Lower lobe of right lung (tissue), 2 donors: ENCODE results near the gene SSH2. TPM values are rescaled to one million over a fixed set of nuclear protein-coding genes. Genes with fewer than 3 reads are reported as not detected.

Experiments
- ATAC-seq, 2 donors: fragments of 200-7000 bp; cut with Tn5 transposase; one replicate each; pipeline ENCODE4 v1.9.1; 2020 to 2022; ENCODE audit warnings: mild to moderate bottlenecking in 2 of 2, moderate library complexity in 2 of 2
- DNase-seq: peaks from one replicate; pipeline ENCODE4 v3.0.0-alpha.2; 2020
- H3K27ac ChIP-seq: fragments of 200-600 bp; one replicate; pipeline ENCODE4 v1.8.0; 2022
- H3K27me3 ChIP-seq: fragments of 200-600 bp; one replicate; pipeline ENCODE4 v1.8.0; 2022; ENCODE audit warnings: low read depth
- H3K36me3 ChIP-seq: fragments of 200-600 bp; one replicate; pipeline ENCODE4 v1.8.0; 2022; ENCODE audit warnings: mild to moderate bottlenecking
- H3K4me1 ChIP-seq: fragments of 200-600 bp; one replicate; pipeline ENCODE4 v1.8.0; 2022
- H3K4me3 ChIP-seq: fragments of 200-600 bp; one replicate; pipeline ENCODE4 v1.8.0; 2022; ENCODE audit warnings: mild to moderate bottlenecking
- H3K9me3 ChIP-seq: fragments of 200-600 bp; one replicate; pipeline ENCODE4 v1.8.0; 2022
- intact Hi-C: fragments of 100-400 bp; cut with DNase I; formaldehyde crosslinking; loops from one replicate; pipeline ENCODE4 v1.11.0; 2022
- total RNA-seq: library from RNA; stranded (reverse); fragmentation: NEBNext Ultra II Directional; extraction: Animal tissue kit (Norgen Biotek cat#: 25700); gene quantifications from one replicate; pipeline ENCODE4 v1.2.1, GENCODE V29; 2021
- TF ChIP-seq, protein P1 (sequence below): fragments of 200-600 bp; IDR thresholded peaks from one replicate; pipeline ENCODE4 v1.8.0; 2022; ENCODE audit warnings: antibody characterized with exemption, mild to moderate bottlenecking
- donor health status: DM: no; HTN: yes; CAD: no; lungs with severe emphysema.

The SSH2 gene
- total RNA-seq, 1 donor from 2014 or later, result 105 TPM

DNA sequence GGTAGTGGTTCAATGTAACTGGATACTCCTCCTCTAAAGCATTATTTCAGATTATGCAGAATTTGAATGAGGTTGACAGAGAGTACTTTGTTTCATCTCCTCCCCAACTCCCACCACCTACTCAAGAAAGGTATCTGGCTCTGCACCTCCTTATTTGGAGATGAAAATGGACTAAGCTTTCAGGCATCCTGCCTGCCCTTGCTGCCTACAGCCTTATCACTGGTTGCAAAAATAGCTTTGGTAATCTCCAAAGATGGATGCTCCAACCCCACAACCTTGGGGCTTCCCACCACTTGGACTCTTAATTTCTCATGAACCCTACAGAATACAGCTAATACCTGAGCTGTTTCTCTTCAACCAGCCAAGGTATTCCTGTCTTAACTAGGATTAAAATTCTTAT is 262.1 kb downstream of the SSH2 start:
- intact Hi-C loops, result no loop called here
- peaks cover 97% of the 10 kb centered on the region for H3K36me3 ChIP-seq
- peaks cover 11% of the 10 kb centered on the region for H3K4me1 ChIP-seq

DNA sequence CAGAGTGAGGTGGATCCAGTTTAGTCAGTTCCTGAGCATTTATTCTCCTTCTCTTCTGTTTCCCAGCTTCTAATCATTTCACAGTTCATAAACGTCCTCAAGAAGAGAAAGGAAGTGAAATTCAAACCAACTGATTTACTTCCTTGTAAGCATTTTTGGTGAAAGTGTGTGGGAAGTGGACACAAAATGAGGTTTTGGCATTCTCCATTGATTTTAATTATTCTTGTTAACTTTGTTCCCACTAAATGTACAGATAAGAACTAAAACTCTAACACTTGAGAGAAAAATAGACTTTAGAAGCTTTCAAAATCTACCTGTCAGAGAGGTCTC is 264.6 kb downstream of the SSH2 start:
- Histone ChIP-seq H3K27ac (no peak overlapping the region), H3K4me3 (no peak overlapping the region), H3K27me3 (no peaks in the 10 kb centered on the region), H3K4me1 (peaks cover 15% of the 10 kb centered on the region), H3K9me3 (no peaks in the 10 kb centered on the region), H3K36me3 (peaks cover 87% of the 10 kb centered on the region)
- ATAC-seq (peak in 1 of 2 donors; percentile 37), DNase-seq (no peak)
- TF ChIP-seq, protein P1, sequence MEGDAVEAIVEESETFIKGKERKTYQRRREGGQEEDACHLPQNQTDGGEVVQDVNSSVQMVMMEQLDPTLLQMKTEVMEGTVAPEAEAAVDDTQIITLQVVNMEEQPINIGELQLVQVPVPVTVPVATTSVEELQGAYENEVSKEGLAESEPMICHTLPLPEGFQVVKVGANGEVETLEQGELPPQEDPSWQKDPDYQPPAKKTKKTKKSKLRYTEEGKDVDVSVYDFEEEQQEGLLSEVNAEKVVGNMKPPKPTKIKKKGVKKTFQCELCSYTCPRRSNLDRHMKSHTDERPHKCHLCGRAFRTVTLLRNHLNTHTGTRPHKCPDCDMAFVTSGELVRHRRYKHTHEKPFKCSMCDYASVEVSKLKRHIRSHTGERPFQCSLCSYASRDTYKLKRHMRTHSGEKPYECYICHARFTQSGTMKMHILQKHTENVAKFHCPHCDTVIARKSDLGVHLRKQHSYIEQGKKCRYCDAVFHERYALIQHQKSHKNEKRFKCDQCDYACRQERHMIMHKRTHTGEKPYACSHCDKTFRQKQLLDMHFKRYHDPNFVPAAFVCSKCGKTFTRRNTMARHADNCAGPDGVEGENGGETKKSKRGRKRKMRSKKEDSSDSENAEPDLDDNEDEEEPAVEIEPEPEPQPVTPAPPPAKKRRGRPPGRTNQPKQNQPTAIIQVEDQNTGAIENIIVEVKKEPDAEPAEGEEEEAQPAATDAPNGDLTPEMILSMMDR, result no peak
- intact Hi-C loops, result no loop called here

More for the DNA sequence above, 262.1 kb downstream of the SSH2 start:
- no peaks in the 10 kb centered on the region for H3K9me3 ChIP-seq
- TF ChIP-seq, protein P1, result no peak
- H3K4me3 ChIP-seq, result no peak overlapping the region
- H3K27ac ChIP-seq, result no peak overlapping the region
- H3K27me3 ChIP-seq, result no peaks in the 10 kb centered on the region
- DNase-seq, result no peak
- no peak for ATAC-seq

DNA sequence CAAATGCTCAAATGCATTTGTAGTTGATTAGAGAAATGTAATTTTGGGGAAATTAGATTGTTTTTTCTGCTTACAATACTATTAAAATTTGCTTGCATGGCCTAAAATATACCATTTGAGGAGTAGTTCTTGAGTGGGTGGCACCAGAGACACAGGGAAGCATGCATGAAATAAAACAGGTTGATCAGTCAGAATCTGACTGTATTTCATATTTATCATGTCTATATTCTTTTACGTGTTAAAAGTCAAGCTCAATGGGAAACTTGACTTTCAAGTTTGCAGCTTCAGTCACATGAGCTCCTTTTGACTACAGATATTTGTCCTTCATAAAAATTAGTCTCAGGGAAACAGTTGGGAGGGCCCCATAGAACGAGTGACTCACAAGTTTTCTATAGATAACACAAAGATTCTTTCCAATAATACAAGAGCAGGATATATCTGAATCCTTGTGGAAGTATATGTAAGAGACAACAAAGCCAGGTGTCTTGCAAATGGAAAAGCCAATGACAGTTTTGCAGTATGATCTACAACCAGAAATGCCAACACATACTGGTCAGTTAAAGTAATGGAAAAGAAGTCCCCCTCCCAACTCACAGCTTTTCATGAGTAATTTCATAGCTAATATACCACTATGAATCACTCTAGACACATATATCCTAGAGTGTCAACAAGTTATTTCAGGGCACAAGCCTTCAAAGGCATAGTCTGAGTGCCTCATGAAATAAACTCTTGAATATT is 265.1 kb downstream of the SSH2 start:
- TF ChIP-seq, protein P1, result no peak
- Histone ChIP-seq H3K36me3 (peaks cover 87% of the 10 kb centered on the region), H3K9me3 (no peaks in the 10 kb centered on the region), H3K27ac (no peak overlapping the region), H3K27me3 (no peaks in the 10 kb centered on the region), H3K4me1 (peaks cover 15% of the 10 kb centered on the region), H3K4me3 (no peak overlapping the region)
- intact Hi-C loops, result no loop called here
- no peak for DNase-seq
- ATAC-seq, result peak in 1 of 2 donors; percentile 16

DNA sequence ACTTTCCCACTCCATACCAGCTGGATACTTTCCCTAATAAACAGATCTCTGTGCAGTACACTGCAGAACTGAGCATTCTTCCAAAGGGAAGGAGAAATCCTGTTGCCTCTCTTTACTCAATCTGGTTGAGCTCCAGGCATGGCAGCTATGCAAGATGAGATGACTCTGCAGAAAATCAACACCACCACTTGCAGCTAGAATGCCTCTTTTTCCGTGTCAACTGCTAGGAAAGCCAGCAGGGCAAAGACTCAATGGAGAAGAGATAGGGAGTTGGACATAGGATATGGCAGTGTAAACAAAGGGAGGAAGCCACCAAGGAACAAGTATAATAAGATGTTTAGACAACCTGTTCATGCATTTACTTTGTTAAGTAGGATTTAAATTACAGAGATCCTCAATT is 266.9 kb downstream of the SSH2 start:
- intact Hi-C loops, result no loop called here
- Histone ChIP-seq H3K27me3 (no peaks in the 10 kb centered on the region), H3K4me3 (no peak overlapping the region), H3K36me3 (peaks cover 76% of the 10 kb centered on the region), H3K9me3 (no peaks in the 10 kb centered on the region), H3K27ac (no peak overlapping the region), H3K4me1 (peaks cover 18% of the 10 kb centered on the region)
- TF ChIP-seq, protein P1, result no peak
- ATAC-seq (no peak), DNase-seq (no peak)

DNA sequence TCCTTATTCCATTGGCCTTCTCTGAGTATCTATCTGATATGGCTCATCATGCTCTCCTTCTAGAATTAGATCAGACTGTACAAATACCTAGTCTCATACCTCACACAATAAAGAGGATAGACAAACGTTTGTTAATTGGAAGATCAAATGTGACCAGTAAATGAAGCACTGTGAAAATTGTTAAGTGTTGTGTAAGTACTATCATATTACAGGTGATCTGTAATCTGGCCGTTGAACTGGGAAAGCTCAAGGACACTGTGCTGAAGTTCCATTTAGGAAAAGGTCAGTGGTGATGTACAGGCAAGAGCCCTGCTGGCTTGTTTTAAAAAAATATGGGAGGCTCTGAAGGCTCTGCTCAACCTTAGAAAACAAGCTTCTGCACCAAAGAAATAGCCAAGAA is 268.8 kb downstream of the SSH2 start:
- Histone ChIP-seq H3K27me3 (no peaks in the 10 kb centered on the region), H3K4me3 (no peak overlapping the region), H3K9me3 (no peaks in the 10 kb centered on the region), H3K36me3 (peaks cover 73% of the 10 kb centered on the region), H3K4me1 (peaks cover 18% of the 10 kb centered on the region), H3K27ac (no peak overlapping the region)
- TF ChIP-seq, protein P1, result no peak
- ATAC-seq (no peak), DNase-seq (no peak)
- intact Hi-C loops, result no loop called here
